Sigmoid colon (tissue), 7 donors: ENCODE data around the gene NDST1. TPM values are rescaled to one million over a fixed set of nuclear protein-coding genes. Genes with fewer than 3 reads are reported as not detected.

Experiments used
- DNase-seq: peaks from one replicate; pipeline ENCODE4 v3.0.0-alpha.2; 2019
- H3K27ac ChIP-seq, 4 donors: fragments of 200-600 bp; sonication (generic); one replicate each; pipeline ENCODE4 v1.5.1; 2016 to 2019; ENCODE audit warnings: mild to moderate bottlenecking in 1 of 4
- H3K27me3 ChIP-seq, 3 donors: fragments of 200-600 bp; sonication (generic); one replicate each; pipeline ENCODE4 v1.5.1; 2019; ENCODE audit warnings: mild to moderate bottlenecking in 1 of 3
- H3K36me3 ChIP-seq, 4 donors: fragments of 200-600 bp; sonication (generic); one replicate each; pipeline ENCODE4 v1.5.1; 2016 to 2019
- H3K4me1 ChIP-seq, 4 donors: fragments of 200-600 bp; sonication (generic); one replicate each; pipeline ENCODE4 v1.5.1; 2017 to 2019
- H3K4me3 ChIP-seq, 4 donors: fragments of 200-600 bp; sonication (generic); one replicate each; pipeline ENCODE4 v1.5.1; 2017 to 2019; ENCODE audit warnings: mild to moderate bottlenecking in 2 of 4, moderate library complexity in 1 of 4
- H3K9me3 ChIP-seq, 4 donors: fragments of 200-600 bp in 3 of 4; sonication (generic) in 3 of 4; one replicate each; pipeline versions ENCODE4 v1.5.1 to v1.6.1; 2013 to 2019
- CTCF ChIP-seq, 4 experiments: fragments of 450-650 bp in 3 of 4; fragments of 200-600 bp in 1 of 4; IDR thresholded peaks; one replicate each; pipeline ENCODE4 v1.5.1; 2016 to 2019; ENCODE audit warnings: antibody characterized with exemption in 4 of 4, mild to moderate bottlenecking in 3 of 4, moderate library complexity in 2 of 4
- EP300 ChIP-seq, 4 donors: sonication (generic); formaldehyde crosslinking; IDR thresholded peaks; one replicate each; pipeline ENCODE4 v1.6.1; 2017; ENCODE audit warnings: antibody characterized with exemption in 4 of 4
- POLR2A ChIP-seq, 2 donors: fragments of 450-650 bp; IDR thresholded peaks; one replicate each; pipeline ENCODE4 v1.6.1; 2016; ENCODE audit warnings: antibody characterized with exemption in 2 of 2, mild to moderate bottlenecking in 2 of 2, moderate library complexity in 2 of 2
- POLR2AphosphoS5 ChIP-seq, 4 donors: sonication (generic); formaldehyde crosslinking; IDR thresholded peaks; one replicate each; pipeline ENCODE4 v1.6.1; 2017; ENCODE audit warnings: antibody characterized with exemption in 4 of 4
- WGBS, 2 donors: extraction: QIAGEN DNeasy Blood & Tissue Kit; methylation state at CpG; one replicate each; pipeline ENCODE4 v1.1.7; 2013; 5-methylcytosine and 5-hydroxymethylcytosine counted together
- intact Hi-C: fragments of 100-400 bp; cut with DNase I; formaldehyde crosslinking; loops from one replicate; pipeline ENCODE4 v1.15.1; 2023
- polyA plus RNA-seq, 3 donors: library from polyadenylated mRNA; stranded (reverse); fragments of 200-250 nt; gene quantifications; one replicate each; pipeline ENCODE4 v1.2.3, GENCODE V29; 2013
- total RNA-seq, 4 donors: library from RNA; depleted of rRNA; stranded (reverse); fragments of >200 nt; gene quantifications; one replicate each; pipeline ENCODE4 v1.1.0, GENCODE V29; 2016
- donor health status: healthy with polysubstance abuse.
- donor health status: Bipolar disorder and iron deficiency.
- donor health status: healthy.

Gene NDST1
- total and polyA plus RNA-seq, 7 donors, result 5.4 to 74.8 (median 39.4) TPM

- Histone ChIP-seq H3K36me3 (peaks cover 0 to 26% (median 14%) of the 10 kb centered on the region in 4 donors), H3K4me3 (no peak overlapping the region), H3K9me3 (no peaks in the 10 kb centered on the region), H3K4me1 (peaks cover 0 to 13% (median 3%) of the 10 kb centered on the region in 4 donors), H3K27me3 (no peaks in the 10 kb centered on the region), H3K27ac (no peak overlapping the region)
- intact Hi-C loops, result no loop called here
- WGBS, 2 donors, result 80 to 82% methylated on average over 2 of the region's 2 CpGs
- peak; percentile 32 for DNase-seq
- TF ChIP-seq POLR2AphosphoS5 (IDR thresholded peaks at IDR 0.05) (no peak), EP300 (IDR thresholded peaks at IDR 0.05) (no peak)
Observed at GRCh38 chr5:150559088-150559487, 51.2 kb downstream of the NDST1 start.

- H3K36me3 ChIP-seq, result peaks cover 0 to 22% (median 8%) of the 10 kb centered on the region in 4 donors
- H3K27me3 ChIP-seq, result no peaks in the 10 kb centered on the region
- DNase-seq, result peak; percentile 20
- no peaks in the 10 kb centered on the region for H3K9me3 ChIP-seq
- no peak overlapping the region for H3K4me3 ChIP-seq
- no peak overlapping the region for H3K27ac ChIP-seq
- intact Hi-C loops, result loop anchor here (2.0 to 5.0 kb wide), 2 partner anchors 138 to 287 kb away; partner anchors contain the start of gene IRGM
- TF ChIP-seq POLR2A (IDR thresholded peaks at IDR 0.05) (no peak), POLR2AphosphoS5 (IDR thresholded peaks at IDR 0.05) (no peak), CTCF (IDR thresholded peaks at IDR 0.05) (no peak), EP300 (IDR thresholded peaks at IDR 0.05) (no peak)
- WGBS, 2 donors, result 65 to 81% methylated on average over 4 of the region's 4 CpGs
- peaks cover 0 to 13% (median 3%) of the 10 kb centered on the region in 4 donors for H3K4me1 ChIP-seq
Observed at GRCh38 chr5:150559701-150560100, 51.8 kb downstream of the NDST1 start.

GRCh38 chr5:150560401-150561191 is 52.7 kb downstream of the NDST1 start:
- intact Hi-C loops, result loop anchor here (1.0 to 5.0 kb wide), 3 partner anchors 96 to 286 kb away; partner anchors contain the start of gene IRGM
- peaks cover 0 to 13% (median 5%) of the 10 kb centered on the region in 4 donors for H3K36me3 ChIP-seq
- no peak overlapping the region for H3K4me3 ChIP-seq
- 15 to 36% methylated on average over 11 of the region's 11 CpGs for WGBS, 2 donors
- no peak overlapping the region for H3K27ac ChIP-seq
- H3K4me1 ChIP-seq, result peaks cover 0 to 13% (median 3%) of the 10 kb centered on the region in 4 donors
- no peaks in the 10 kb centered on the region for H3K27me3 ChIP-seq
- DNase-seq, result peak; percentile 93
- H3K9me3 ChIP-seq, result no peaks in the 10 kb centered on the region
- TF ChIP-seq POLR2A (IDR thresholded peaks at IDR 0.05) (no peak), EP300 (IDR thresholded peaks at IDR 0.05) (no peak), CTCF (IDR thresholded peaks at IDR 0.05) (peak; percentile 87 to 96 (median 89)), POLR2AphosphoS5 (IDR thresholded peaks at IDR 0.05) (peak in 1 of 4 donors; percentile 6)

- H3K27me3 ChIP-seq, result no peaks in the 10 kb centered on the region
- no peak overlapping the region for H3K27ac ChIP-seq
- TF ChIP-seq POLR2AphosphoS5 (IDR thresholded peaks at IDR 0.05), result no peak
- TF ChIP-seq CTCF (IDR thresholded peaks at IDR 0.05), result no peak
- TF ChIP-seq EP300 (IDR thresholded peaks at IDR 0.05), result no peak
- TF ChIP-seq POLR2A (IDR thresholded peaks at IDR 0.05), result no peak
- WGBS, 2 donors, result 63 to 77% methylated on average over 2 of the region's 2 CpGs
- peaks cover 0 to 13% (median 3%) of the 10 kb centered on the region in 4 donors for H3K4me1 ChIP-seq
- intact Hi-C loops, result loop anchor here (1.0 to 5.0 kb wide), 3 partner anchors 95 to 286 kb away; partner anchors contain the start of gene IRGM
- H3K9me3 ChIP-seq, result no peaks in the 10 kb centered on the region
- H3K36me3 ChIP-seq, result peaks cover 0 to 7% (median 2%) of the 10 kb centered on the region in 4 donors
- no peak overlapping the region for H3K4me3 ChIP-seq
- DNase-seq, result no peak
Observed at GRCh38 chr5:150561192-150561512, 53.2 kb downstream of the NDST1 start.

- intact Hi-C loops, result loop anchor here (1.0 to 5.0 kb wide), 3 partner anchors 95 to 285 kb away; partner anchors contain the start of gene IRGM
- WGBS, 2 donors, result 68 to 84% methylated on average over 4 of the region's 4 CpGs
- TF ChIP-seq POLR2A (IDR thresholded peaks at IDR 0.05) (no peak), POLR2AphosphoS5 (IDR thresholded peaks at IDR 0.05) (no peak), EP300 (IDR thresholded peaks at IDR 0.05) (no peak), CTCF (IDR thresholded peaks at IDR 0.05) (no peak)
Observed at GRCh38 chr5:150561571-150562275, 53.8 kb downstream of the NDST1 start.

More at GRCh38 chr5:150561571-150562275, 53.8 kb downstream of the NDST1 start:
- Histone ChIP-seq H3K4me3 (no peak overlapping the region), H3K9me3 (no peaks in the 10 kb centered on the region), H3K27ac (no peak overlapping the region), H3K27me3 (no peaks in the 10 kb centered on the region), H3K36me3 (peaks cover 0 to 2% (median 0%) of the 10 kb centered on the region in 4 donors), H3K4me1 (peaks cover 0 to 13% (median 3%) of the 10 kb centered on the region in 4 donors)
- peak; percentile 44 for DNase-seq
